PC-9 (cell line): Measurements from ENCODE around the gene MYO18B.

Source experiments
- CTCF ChIP-seq: fragments of 200-600 bp; sonication (generic); conservative IDR thresholded peaks from 2 replicates; pipeline ENCODE4 v1.6.1; 2017; ENCODE audit warnings: mixed run types, antibody characterized with exemption, mild to moderate bottlenecking, moderate library complexity
- EZH2 ChIP-seq: fragments of 200-600 bp; sonication (generic); IDR thresholded peaks from 2 replicates; pipeline ENCODE4 v1.8.0; 2017; ENCODE audit warnings: antibody characterized with exemption, low read depth

- TF ChIP-seq CTCF (no peak), EZH2 (no peak)
Measured at GRCh38 chr22:25804676-25805075, 62.7 kb downstream of the MYO18B start.
